ENCODE measurements around the gene MXRA7.

MXRA7 gene

GRCh38 chr17:76695059-76695831 is 15.5 kb downstream of the MXRA7 start:
- Mint-ChIP-seq H3K4me3 (no peak overlapping the region), H3K27me3 (ENCODE audit: low read depth, poor library complexity) (peaks cover 23% of the 10 kb centered on the region), H3K27ac (peak overlapping the region; percentile 48), H3K4me1 (peaks cover 65% of the 10 kb centered on the region), H3K36me3 (ENCODE audit: low read depth) (no peaks in the 10 kb centered on the region), H3K9me3 (no peaks in the 10 kb centered on the region)
- no peak for TF ChIP-seq CTCF (IDR thresholded peaks at IDR 0.05)
- no peak for DNase-seq

- Mint-ChIP-seq H3K27me3 (ENCODE audit: low read depth, poor library complexity) (peaks cover 17% of the 10 kb centered on the region), H3K4me1 (peaks cover 60% of the 10 kb centered on the region), H3K4me3 (peak overlapping the region; percentile 12), H3K9me3 (no peaks in the 10 kb centered on the region), H3K36me3 (ENCODE audit: low read depth) (no peaks in the 10 kb centered on the region), H3K27ac (no peak overlapping the region)
- TF ChIP-seq CTCF (IDR thresholded peaks at IDR 0.05) = no peak
- DNase-seq = no peak
Measured at GRCh38 chr17:76691379-76692191, 19.2 kb downstream of the MXRA7 start.

GRCh38 chr17:76690596-76691280 is 20.0 kb downstream of the MXRA7 start:
- H3K36me3 Mint-ChIP-seq (ENCODE audit: low read depth) = no peaks in the 10 kb centered on the region
- H3K27ac Mint-ChIP-seq = no peak overlapping the region
- H3K4me3 Mint-ChIP-seq = no peak overlapping the region
- peaks cover 63% of the 10 kb centered on the region for H3K4me1 Mint-ChIP-seq
- TF ChIP-seq CTCF (IDR thresholded peaks at IDR 0.05) = no peak
- peaks cover 17% of the 10 kb centered on the region for H3K27me3 Mint-ChIP-seq (ENCODE audit: low read depth, poor library complexity)
- DNase-seq = no peak
- H3K9me3 Mint-ChIP-seq = no peaks in the 10 kb centered on the region

DNA sequence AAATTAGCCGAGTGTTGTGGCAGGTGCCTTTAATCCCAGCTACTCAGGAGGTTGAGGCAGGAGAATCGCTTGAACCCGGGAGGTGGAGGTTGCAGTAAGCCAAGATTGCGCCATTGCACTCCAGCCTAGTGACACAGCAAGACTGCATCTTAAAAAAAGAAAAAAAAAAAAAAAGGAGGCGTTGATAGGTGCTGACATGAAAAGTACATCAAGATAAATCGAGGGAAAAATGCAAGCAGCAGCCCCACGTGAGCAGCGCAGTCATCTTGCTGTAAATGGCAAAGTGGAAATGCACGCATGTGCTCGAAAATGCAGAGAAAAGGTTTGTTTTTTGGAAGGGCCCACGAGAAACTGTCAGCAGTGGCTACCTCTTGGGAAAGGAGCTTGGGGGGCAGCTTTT is 20.9 kb downstream of the MXRA7 start:
- Mint-ChIP-seq H3K4me3 (no peak overlapping the region), H3K27me3 (ENCODE audit: low read depth, poor library complexity) (peaks cover 21% of the 10 kb centered on the region), H3K9me3 (no peaks in the 10 kb centered on the region), H3K27ac (no peak overlapping the region), H3K4me1 (peaks cover 63% of the 10 kb centered on the region), H3K36me3 (ENCODE audit: low read depth) (no peaks in the 10 kb centered on the region)
- no peak for DNase-seq
- no peak for TF ChIP-seq CTCF (IDR thresholded peaks at IDR 0.05)

DNA sequence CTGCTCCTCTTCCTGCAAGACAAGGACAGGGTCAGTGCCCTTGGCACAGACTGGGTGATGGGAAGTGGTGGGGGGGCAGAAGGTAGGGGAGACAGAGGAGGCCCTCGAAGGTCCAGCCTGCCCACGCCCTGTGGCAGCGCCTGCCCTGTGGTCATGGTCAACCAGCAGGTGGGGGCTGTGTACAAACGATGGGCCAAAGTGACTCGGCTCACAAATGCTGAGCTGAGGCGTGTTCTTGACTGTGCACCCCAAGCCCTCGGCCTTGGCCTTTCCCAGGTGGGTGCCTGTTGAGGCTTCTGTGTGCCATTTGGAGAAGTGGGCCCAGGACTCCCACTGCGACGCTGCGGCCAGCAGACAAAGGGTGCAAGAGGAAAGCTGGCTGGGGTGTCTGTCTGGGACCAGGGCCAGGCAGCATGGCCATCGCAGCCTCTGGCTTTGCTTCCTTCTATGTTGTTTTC is 22.6 kb downstream of the MXRA7 start:
- Mint-ChIP-seq H3K9me3 (no peaks in the 10 kb centered on the region), H3K27ac (no peak overlapping the region), H3K36me3 (ENCODE audit: low read depth) (no peaks in the 10 kb centered on the region), H3K4me1 (peaks cover 69% of the 10 kb centered on the region), H3K4me3 (peak overlapping the region; percentile 7), H3K27me3 (ENCODE audit: low read depth, poor library complexity) (peaks cover 19% of the 10 kb centered on the region)
- no peak for TF ChIP-seq CTCF (IDR thresholded peaks at IDR 0.05)
- DNase-seq = no peak

Data from nephron progenitor cell (in vitro differentiated cells).